Upper lobe of left lung (tissue), 6 donors: ENCODE results near the gene GPSM1. TPM values are rescaled to one million over a fixed set of nuclear protein-coding genes. Genes with fewer than 3 reads are reported as not detected.

Experiments
- ATAC-seq, 2 donors: fragments of 200-7000 bp; cut with Tn5 transposase; one replicate each; pipeline ENCODE4 v1.9.1; 2022; ENCODE audit warnings: mild to moderate bottlenecking in 2 of 2, moderate library complexity in 2 of 2; ENCODE audit not compliant: low FRiP score in 2 of 2
- DNase-seq, 2 donors: peaks; one replicate each; pipeline ENCODE4 v3.0.0-alpha.2; 2019 to 2020
- H3K27ac ChIP-seq, 4 donors: fragments of 200-600 bp; sonication (generic); one replicate each; pipeline ENCODE4 v1.5.1; 2016 to 2019
- H3K27me3 ChIP-seq, 4 donors: fragments of 200-600 bp; sonication (generic); one replicate each; pipeline ENCODE4 v1.5.1; 2017 to 2019
- H3K36me3 ChIP-seq, 4 donors: fragments of 200-600 bp; sonication (generic); one replicate each; pipeline ENCODE4 v1.5.1; 2016 to 2019
- H3K4me1 ChIP-seq, 4 donors: fragments of 200-600 bp; sonication (generic); one replicate each; pipeline ENCODE4 v1.5.1; 2018 to 2019
- H3K4me3 ChIP-seq, 4 donors: fragments of 200-600 bp; sonication (generic); one replicate each; pipeline ENCODE4 v1.5.1; 2017 to 2019; ENCODE audit warnings: mild to moderate bottlenecking in 2 of 4, moderate library complexity in 1 of 4
- H3K9me3 ChIP-seq, 4 donors: fragments of 200-600 bp; sonication (generic); one replicate each; pipeline ENCODE4 v1.5.1; 2018 to 2019
- CTCF ChIP-seq, 6 experiments: fragments of 450-650 bp in 4 of 6; fragments of 200-600 bp in 2 of 6; sonication (generic) in 2 of 6; IDR thresholded peaks; one replicate each; pipeline ENCODE4 v1.5.1; 2016 to 2019; ENCODE audit warnings: antibody characterized with exemption in 6 of 6
- EP300 ChIP-seq, 4 donors: sonication (generic); formaldehyde crosslinking; IDR thresholded peaks; one replicate each; pipeline ENCODE4 v1.5.1; 2017; ENCODE audit warnings: antibody characterized with exemption in 4 of 4, control low read depth in 2 of 4
- POLR2A ChIP-seq, 4 donors: fragments of 450-650 bp; IDR thresholded peaks; one replicate each; pipeline ENCODE4 v1.5.1; 2016 to 2017; ENCODE audit warnings: antibody characterized with exemption in 4 of 4, mild to moderate bottlenecking in 2 of 4
- POLR2AphosphoS5 ChIP-seq, 2 donors: sonication (generic); formaldehyde crosslinking; IDR thresholded peaks; one replicate each; pipeline ENCODE4 v1.5.1; 2017; ENCODE audit warnings: antibody characterized with exemption in 2 of 2
- whole genome bisulfite sequencing, 2 donors: methylation state at CpG; one replicate each; pipeline ENCODE4 v1.1.5; 2017 to 2018; 5-methylcytosine and 5-hydroxymethylcytosine counted together
- total RNA-seq, 6 donors: library from RNA; depleted of rRNA in 4 of 6; stranded (reverse); fragments of >200 nt in 4 of 6; gene quantifications; one replicate each; pipeline versions ENCODE4 v1.1.0 to v1.2.1, GENCODE V29; 2016 to 2021
- donor health status: DM: no; HTN: no; CAD: no; lungs with moderate emphysema.
- donor health status: DM: no; HTN: yes; CAD: no; lungs with severe emphysema.

GPSM1 gene
- total RNA-seq, 6 donors from 2014 or later, result 10.0 to 78.6 (median 24.2) TPM

DNA sequence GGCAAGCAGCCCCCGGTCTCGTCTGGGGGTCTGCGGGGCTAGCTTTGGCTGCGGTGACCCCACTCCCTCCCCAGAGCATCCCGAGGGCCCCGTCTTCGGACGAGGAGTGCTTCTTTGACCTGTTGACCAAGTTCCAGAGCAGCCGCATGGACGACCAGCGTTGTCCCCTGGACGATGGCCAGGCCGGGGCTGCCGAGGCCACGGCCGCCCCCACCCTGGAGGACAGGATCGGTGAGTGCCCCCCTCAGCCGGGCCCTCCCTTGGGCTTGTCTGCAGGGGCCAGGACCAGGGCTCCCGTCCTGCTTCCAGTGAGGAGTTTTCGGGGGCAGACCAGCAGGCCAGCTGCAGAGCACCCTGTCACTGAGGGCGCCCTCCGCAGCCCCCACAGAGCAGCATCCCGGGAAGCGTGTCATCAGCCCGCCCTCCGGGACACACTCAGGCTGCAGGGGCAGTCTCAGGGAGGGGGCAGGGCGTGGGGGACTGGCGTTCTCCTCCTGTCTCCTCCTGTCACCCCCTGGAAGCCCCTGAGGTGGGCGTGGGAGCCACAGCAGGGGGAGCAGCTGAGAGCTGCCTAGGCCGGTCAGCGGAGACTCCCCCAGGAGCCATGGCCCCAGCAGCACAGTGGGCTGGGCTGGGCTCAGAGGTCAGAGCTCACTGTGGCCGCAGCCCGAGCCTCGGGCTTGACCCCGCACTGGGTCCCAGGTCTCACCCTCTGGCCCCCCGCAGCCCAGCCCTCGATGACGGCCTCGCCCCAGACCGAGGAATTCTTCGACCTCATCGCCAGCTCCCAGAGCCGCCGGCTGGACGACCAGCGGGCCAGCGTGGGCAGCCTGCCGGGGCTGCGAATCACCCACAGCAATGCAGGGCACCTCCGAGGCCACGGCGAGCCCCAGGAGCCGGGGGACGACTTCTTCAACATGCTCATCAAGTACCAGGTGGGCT, 28.5 kb downstream of the GPSM1 start:
- Histone ChIP-seq H3K9me3 (no peaks in the 10 kb centered on the region), H3K4me1 (peaks cover 6 to 22% (median 8%) of the 10 kb centered on the region in 4 donors), H3K4me3 (no peak overlapping the region), H3K27me3 (no peaks in the 10 kb centered on the region), H3K36me3 (peaks cover 0 to 21% (median 7%) of the 10 kb centered on the region in 4 donors), H3K27ac (peak overlapping the region in 1 of 4 donors; percentile 6)
- 85 to 95% methylated on average over 15 to 36 of the region's 54 CpGs for WGBS, 2 donors
- DNase-seq (no peak), ATAC-seq (no peak)
- TF ChIP-seq POLR2A (IDR thresholded peaks at IDR 0.05) (no peak), POLR2AphosphoS5 (IDR thresholded peaks at IDR 0.05) (no peak), EP300 (IDR thresholded peaks at IDR 0.05) (no peak), CTCF (IDR thresholded peaks at IDR 0.05) (no peak)

DNA sequence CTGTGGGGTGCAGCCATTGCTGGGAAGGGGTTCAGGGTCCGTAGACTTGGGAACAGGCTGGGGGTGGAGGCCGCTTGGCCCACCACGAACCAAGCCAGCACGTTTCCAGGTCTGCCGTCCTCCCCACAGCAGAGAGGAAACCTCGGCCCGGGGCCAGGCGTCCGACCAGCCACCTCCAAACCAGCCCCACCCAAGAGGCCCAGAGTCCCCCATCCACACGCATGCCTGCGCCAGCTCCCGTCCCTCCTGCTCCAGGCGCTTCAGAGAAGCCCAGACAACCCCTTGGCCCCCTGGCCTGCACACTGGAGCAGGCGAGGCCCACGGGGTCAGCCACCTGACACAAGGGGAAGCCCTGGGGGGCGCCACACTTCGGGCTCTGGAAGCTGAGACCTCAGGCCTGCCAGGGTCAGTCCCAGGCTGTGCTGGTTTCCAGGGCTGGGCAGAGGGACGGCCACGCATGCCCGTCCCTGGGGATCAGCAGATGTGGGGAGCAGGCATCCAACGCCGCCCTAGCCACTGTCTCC, 29.9 kb downstream of the GPSM1 start:
- Histone ChIP-seq H3K27me3 (no peaks in the 10 kb centered on the region), H3K4me1 (peaks cover 6 to 34% (median 17%) of the 10 kb centered on the region in 4 donors), H3K9me3 (no peaks in the 10 kb centered on the region), H3K36me3 (peaks cover 0 to 25% (median 12%) of the 10 kb centered on the region in 4 donors), H3K27ac (no peak overlapping the region), H3K4me3 (no peak overlapping the region)
- 85% methylated on average over 10 of the region's 22 CpGs; no CpG with 5 or more reads in 1 of the 2 donors for WGBS, 2 donors
- TF ChIP-seq EP300 (IDR thresholded peaks at IDR 0.05) (no peak), CTCF (IDR thresholded peaks at IDR 0.05) (no peak), POLR2AphosphoS5 (IDR thresholded peaks at IDR 0.05) (no peak), POLR2A (IDR thresholded peaks at IDR 0.05) (no peak)
- ATAC-seq, result no peak
- no peak for DNase-seq

GRCh38 chr9:136358016-136358415, 30.7 kb downstream of the GPSM1 start:
- no peak overlapping the region for H3K27ac ChIP-seq
- no peak overlapping the region for H3K4me3 ChIP-seq
- peaks cover 0 to 25% (median 12%) of the 10 kb centered on the region in 4 donors for H3K36me3 ChIP-seq
- no peaks in the 10 kb centered on the region for H3K27me3 ChIP-seq
- ATAC-seq (no peak), DNase-seq (no peak)
- no peaks in the 10 kb centered on the region for H3K9me3 ChIP-seq
- peaks cover 12 to 34% (median 21%) of the 10 kb centered on the region in 4 donors for H3K4me1 ChIP-seq
- TF ChIP-seq POLR2AphosphoS5 (IDR thresholded peaks at IDR 0.05) (no peak), EP300 (IDR thresholded peaks at IDR 0.05) (no peak), CTCF (IDR thresholded peaks at IDR 0.05) (no peak), POLR2A (IDR thresholded peaks at IDR 0.05) (no peak)
- 86% methylated on average over 28 of the region's 29 CpGs; no CpG with 5 or more reads in 1 of the 2 donors for WGBS, 2 donors

DNA sequence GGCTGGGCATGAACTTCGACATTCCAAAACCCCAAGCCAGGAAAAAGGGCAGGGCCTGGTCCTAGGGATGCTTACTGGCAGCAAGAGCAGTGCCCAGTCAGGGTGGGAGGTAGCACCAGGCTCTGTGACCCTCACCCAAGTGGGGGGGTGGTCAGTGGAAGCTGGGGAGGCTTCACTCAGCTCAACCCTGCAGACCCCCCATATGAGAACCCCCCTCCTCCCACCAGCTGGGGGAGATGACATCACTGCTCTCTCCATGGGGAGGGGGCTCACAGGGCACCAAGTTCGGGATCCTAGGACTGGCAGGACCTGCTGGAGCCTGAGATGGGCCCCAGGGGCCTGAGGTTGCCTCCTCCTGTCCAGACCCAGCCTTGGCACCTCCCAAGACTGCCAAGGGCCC, 31.5 kb downstream of the GPSM1 start:
- Histone ChIP-seq H3K36me3 (peaks cover 0 to 25% (median 12%) of the 10 kb centered on the region in 4 donors), H3K27me3 (no peaks in the 10 kb centered on the region), H3K4me1 (peaks cover 16 to 33% (median 24%) of the 10 kb centered on the region in 4 donors), H3K4me3 (no peak overlapping the region), H3K27ac (no peak overlapping the region), H3K9me3 (no peaks in the 10 kb centered on the region)
- no peak for DNase-seq
- ATAC-seq, result no peak
- TF ChIP-seq POLR2AphosphoS5 (IDR thresholded peaks at IDR 0.05) (no peak), POLR2A (IDR thresholded peaks at IDR 0.05) (no peak), CTCF (IDR thresholded peaks at IDR 0.05) (no peak), EP300 (IDR thresholded peaks at IDR 0.05) (no peak)
- WGBS, 2 donors, result 88 to 100% methylated on average over 1 of the region's 2 CpGs
